Central memory CD8-positive, alpha-beta T cell (primary cell): ENCODE measurements around the gene ATP6V0E2.
A peak's percentile ranks its signal among the peaks of the same experiment; 100 is the strongest.

Experiments
- ATAC-seq: fragments of 150-1000 bp; cut with Tn5 transposase; replicated peaks from 2 replicates; pipeline ENCODE4 v1.10.0; 2022; ENCODE audit warnings: mild to moderate bottlenecking, moderate FRiP score, moderate number of reproducible peaks; ENCODE audit not compliant: poor library complexity, severe bottlenecking; ENCODE audit errors: extremely low read depth
- DNase-seq, 2 donors: peaks; one replicate each; pipeline ENCODE4 v3.0.0; 2021; ENCODE audit warnings: low spot score in 2 of 2
- H3K27ac Mint-ChIP-seq: one replicate; pipeline ENCODE4 v1.8.0; 2022; ENCODE audit warnings: low read depth, mild to moderate bottlenecking, moderate library complexity, mixed read lengths
- H3K27me3 Mint-ChIP-seq: one replicate; pipeline ENCODE4 v1.8.0; 2022; ENCODE audit warnings: mixed read lengths
- H3K36me3 Mint-ChIP-seq: one replicate; pipeline ENCODE4 v1.8.0; 2022; ENCODE audit warnings: mild to moderate bottlenecking, moderate library complexity, mixed read lengths; ENCODE audit not compliant: insufficient read depth
- H3K4me1 Mint-ChIP-seq: one replicate; pipeline ENCODE4 v1.8.0; 2022; ENCODE audit warnings: mixed read lengths
- H3K4me3 Mint-ChIP-seq: one replicate; pipeline ENCODE4 v1.8.0; 2022; ENCODE audit warnings: mild to moderate bottlenecking, moderate library complexity, mixed read lengths
- H3K9me3 Mint-ChIP-seq: one replicate; pipeline ENCODE4 v1.8.0; 2022; ENCODE audit warnings: mixed read lengths

Gene ATP6V0E2

DNA sequence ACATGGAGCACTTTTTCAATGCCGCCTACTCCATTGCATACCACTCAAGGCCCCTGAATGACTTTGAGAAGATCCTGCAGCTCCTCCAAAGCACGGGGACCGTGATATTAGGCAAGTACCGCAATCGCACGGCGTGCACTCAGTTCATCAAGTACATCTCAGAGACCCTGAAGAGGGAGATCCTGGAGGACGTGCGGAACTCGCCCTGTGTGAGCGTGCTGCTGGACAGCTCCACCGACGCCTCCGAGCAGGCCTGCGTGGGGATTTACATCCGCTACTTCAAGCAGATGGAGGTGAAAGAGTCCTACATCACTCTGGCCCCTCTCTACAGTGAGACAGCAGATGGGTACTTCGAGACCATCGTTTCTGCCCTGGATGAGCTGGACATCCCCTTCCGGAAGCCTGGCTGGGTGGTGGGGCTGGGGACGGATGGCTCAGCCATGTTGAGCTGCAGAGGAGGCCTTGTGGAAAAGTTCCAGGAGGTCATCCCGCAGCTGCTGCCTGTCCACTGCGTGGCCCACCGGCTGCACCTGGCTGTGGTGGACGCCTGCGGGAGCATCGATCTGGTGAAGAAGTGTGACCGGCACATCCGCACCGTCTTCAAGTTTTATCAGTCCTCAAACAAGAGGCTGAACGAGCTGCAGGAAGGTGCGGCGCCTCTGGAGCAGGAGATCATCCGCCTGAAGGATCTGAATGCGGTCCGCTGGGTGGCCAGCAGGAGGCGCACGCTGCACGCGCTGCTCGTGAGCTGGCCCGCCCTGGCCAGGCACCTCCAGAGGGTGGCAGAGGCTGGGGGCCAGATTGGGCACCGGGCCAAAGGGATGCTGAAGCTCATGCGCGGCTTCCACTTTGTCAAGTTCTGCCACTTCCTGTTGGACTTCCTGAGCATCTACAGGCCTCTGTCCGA is 12.7 kb upstream of the ATP6V0E2 start:
- no peaks in the 10 kb centered on the region for H3K9me3 Mint-ChIP-seq
- DNase-seq: no peak
- no peak for ATAC-seq
- H3K4me1 Mint-ChIP-seq: peaks cover 33% of the 10 kb centered on the region
- peaks cover 4% of the 10 kb centered on the region for H3K36me3 Mint-ChIP-seq
- H3K4me3 Mint-ChIP-seq: no peak overlapping the region
- no peak overlapping the region for H3K27ac Mint-ChIP-seq
- no peaks in the 10 kb centered on the region for H3K27me3 Mint-ChIP-seq

- H3K36me3 Mint-ChIP-seq: peaks cover 4% of the 10 kb centered on the region
- H3K27me3 Mint-ChIP-seq: no peaks in the 10 kb centered on the region
- H3K4me1 Mint-ChIP-seq: peaks cover 30% of the 10 kb centered on the region
- no peak for DNase-seq
- no peaks in the 10 kb centered on the region for H3K9me3 Mint-ChIP-seq
- no peak for ATAC-seq
- H3K4me3 Mint-ChIP-seq: no peak overlapping the region
- no peak overlapping the region for H3K27ac Mint-ChIP-seq
Measured at GRCh38 chr7:149861728-149862045, 12.1 kb upstream of the ATP6V0E2 start.

- Mint-ChIP-seq H3K4me1 (peaks cover 33% of the 10 kb centered on the region), H3K36me3 (peaks cover 4% of the 10 kb centered on the region)
- no peak for ATAC-seq
Measured at GRCh38 chr7:149862156-149862555, 11.6 kb upstream of the ATP6V0E2 start.

GRCh38 chr7:149863500-149863899 is 10.3 kb upstream of the ATP6V0E2 start:
- peaks cover 46% of the 10 kb centered on the region for H3K4me1 Mint-ChIP-seq
- H3K27me3 Mint-ChIP-seq: no peaks in the 10 kb centered on the region

More at GRCh38 chr7:149862156-149862555, 11.6 kb upstream of the ATP6V0E2 start:
- H3K4me3 Mint-ChIP-seq: no peak overlapping the region
- no peaks in the 10 kb centered on the region for H3K27me3 Mint-ChIP-seq
- no peaks in the 10 kb centered on the region for H3K9me3 Mint-ChIP-seq
- H3K27ac Mint-ChIP-seq: no peak overlapping the region
- DNase-seq: no peak

GRCh38 chr7:149864023-149864422 is 9.7 kb upstream of the ATP6V0E2 start:
- Mint-ChIP-seq H3K4me3 (no peak overlapping the region), H3K9me3 (no peaks in the 10 kb centered on the region), H3K4me1 (peaks cover 51% of the 10 kb centered on the region), H3K27me3 (no peaks in the 10 kb centered on the region), H3K36me3 (peaks cover 4% of the 10 kb centered on the region), H3K27ac (no peak overlapping the region)
- ATAC-seq: no peak
- DNase-seq: no peak

More at GRCh38 chr7:149863500-149863899, 10.3 kb upstream of the ATP6V0E2 start:
- no peak overlapping the region for H3K4me3 Mint-ChIP-seq
- no peak overlapping the region for H3K27ac Mint-ChIP-seq
- H3K9me3 Mint-ChIP-seq: no peaks in the 10 kb centered on the region
- no peak for ATAC-seq
- H3K36me3 Mint-ChIP-seq: peaks cover 4% of the 10 kb centered on the region
- no peak for DNase-seq

DNA sequence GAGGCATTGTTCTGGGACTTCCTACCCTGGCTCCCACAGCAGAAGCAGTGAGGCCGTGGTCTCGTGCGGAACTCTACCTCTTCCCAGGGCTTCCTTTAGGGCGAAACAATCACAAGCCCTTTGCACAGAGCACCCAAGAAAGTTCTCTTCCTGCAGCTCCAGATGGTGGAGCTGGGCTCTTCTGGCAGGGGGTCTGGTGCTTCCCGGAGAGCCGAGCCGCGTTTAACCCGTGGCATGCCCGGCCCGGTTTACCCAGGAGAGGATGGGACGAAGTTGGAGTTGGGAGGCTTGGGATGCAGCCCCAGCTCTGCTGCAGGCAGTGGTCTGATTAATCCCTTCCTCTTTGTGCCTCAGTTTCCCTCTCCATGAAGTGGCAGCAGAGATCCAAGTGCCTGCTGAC is 9.0 kb upstream of the ATP6V0E2 start:
- H3K4me1 Mint-ChIP-seq: peaks cover 58% of the 10 kb centered on the region
- H3K36me3 Mint-ChIP-seq: peaks cover 5% of the 10 kb centered on the region
- H3K4me3 Mint-ChIP-seq: peak overlapping the region; percentile 67

GRCh38 chr7:149865437-149865836 is 8.3 kb upstream of the ATP6V0E2 start:
- Mint-ChIP-seq H3K4me1 (peaks cover 65% of the 10 kb centered on the region), H3K27ac (peak overlapping the region; percentile 74), H3K36me3 (peaks cover 6% of the 10 kb centered on the region), H3K9me3 (no peaks in the 10 kb centered on the region), H3K4me3 (peak overlapping the region; percentile 67), H3K27me3 (no peaks in the 10 kb centered on the region)
- DNase-seq (peak in 1 of 2 donors; percentile 37), ATAC-seq (peak; percentile 75)

More for the DNA sequence above, 9.0 kb upstream of the ATP6V0E2 start:
- H3K27ac Mint-ChIP-seq: peak overlapping the region; percentile 74
- ATAC-seq (no peak), DNase-seq (no peak)
- H3K27me3 Mint-ChIP-seq: no peaks in the 10 kb centered on the region
- H3K9me3 Mint-ChIP-seq: no peaks in the 10 kb centered on the region

DNA sequence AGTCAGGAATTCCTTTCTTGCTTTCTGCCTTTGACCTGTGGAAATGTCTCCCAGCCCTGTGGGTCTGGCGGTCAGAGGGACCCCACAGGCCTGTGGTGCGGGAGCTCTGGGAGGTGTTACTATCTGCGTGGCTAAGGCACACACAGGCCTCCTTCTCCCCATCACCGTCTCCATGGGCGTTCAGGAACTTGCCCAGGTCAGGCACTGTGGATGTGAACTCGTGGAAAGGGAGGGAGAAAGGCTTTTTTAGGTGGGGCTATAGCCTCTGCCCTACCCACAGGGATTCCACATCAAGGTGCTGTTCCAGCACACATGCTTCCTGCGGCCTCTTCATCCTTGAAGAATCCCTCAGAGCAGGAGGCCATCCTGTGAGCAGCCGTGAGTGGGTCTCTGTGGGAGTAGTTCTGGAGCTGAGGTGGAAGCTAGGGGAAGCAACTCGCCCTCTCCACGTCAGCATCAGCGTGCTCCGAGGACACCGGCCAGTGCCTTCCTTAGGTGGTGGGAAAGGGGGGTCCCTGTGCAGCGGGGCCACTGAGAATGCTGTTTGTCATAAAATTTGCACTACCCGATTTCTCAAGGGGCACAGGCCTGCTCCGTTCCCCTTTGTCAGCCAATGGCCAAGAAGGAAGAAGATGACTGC is 7.5 kb upstream of the ATP6V0E2 start:
- no peaks in the 10 kb centered on the region for H3K9me3 Mint-ChIP-seq
- ATAC-seq (no peak), DNase-seq (no peak)
- peaks cover 73% of the 10 kb centered on the region for H3K4me1 Mint-ChIP-seq
- peak overlapping the region; percentile 67 for H3K4me3 Mint-ChIP-seq
- peak overlapping the region; percentile 74 for H3K27ac Mint-ChIP-seq
- H3K36me3 Mint-ChIP-seq: peaks cover 9% of the 10 kb centered on the region
- no peaks in the 10 kb centered on the region for H3K27me3 Mint-ChIP-seq

DNA sequence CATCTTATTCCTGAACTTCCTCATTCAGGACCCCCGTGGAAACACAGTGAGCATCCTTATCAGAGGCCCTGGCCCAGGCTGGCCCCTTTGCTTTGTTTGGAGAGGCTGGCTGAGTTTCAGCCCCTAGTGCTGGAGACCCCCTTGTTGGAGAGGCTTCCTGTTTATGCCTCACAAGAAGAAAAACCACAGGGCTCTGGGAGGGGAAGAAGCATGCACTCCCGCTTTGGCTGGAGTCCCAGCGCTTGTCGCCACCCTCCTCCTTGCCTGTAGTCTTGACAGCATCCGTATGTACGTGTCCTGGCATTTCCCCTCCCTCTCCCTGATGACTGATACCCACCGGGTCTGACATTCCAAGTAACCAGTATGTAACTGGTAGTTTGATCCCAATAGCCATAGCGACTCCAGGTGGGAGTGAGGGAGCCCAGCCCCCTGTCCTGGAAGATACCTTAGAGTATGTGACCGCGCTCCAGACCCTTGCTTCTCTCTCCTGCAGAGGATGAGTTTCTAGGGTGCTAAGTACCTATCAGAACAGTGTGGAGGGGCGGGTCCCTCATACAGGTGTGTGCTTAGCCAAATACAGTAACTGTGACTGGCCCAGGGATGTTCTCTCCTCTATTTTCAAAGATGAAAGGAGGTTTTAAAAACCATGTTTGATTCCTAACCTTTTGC is 6.9 kb upstream of the ATP6V0E2 start:
- H3K27me3 Mint-ChIP-seq: no peaks in the 10 kb centered on the region
- no peaks in the 10 kb centered on the region for H3K9me3 Mint-ChIP-seq
- no peak overlapping the region for H3K27ac Mint-ChIP-seq
- peaks cover 79% of the 10 kb centered on the region for H3K4me1 Mint-ChIP-seq
- H3K36me3 Mint-ChIP-seq: peaks cover 6% of the 10 kb centered on the region
- H3K4me3 Mint-ChIP-seq: peak overlapping the region; percentile 49
- ATAC-seq: no peak
- DNase-seq: no peak

- ATAC-seq (no peak), DNase-seq (no peak)
- Mint-ChIP-seq H3K9me3 (no peaks in the 10 kb centered on the region), H3K4me3 (peak overlapping the region; percentile 69), H3K36me3 (peaks cover 8% of the 10 kb centered on the region), H3K4me1 (peaks cover 85% of the 10 kb centered on the region), H3K27ac (peak overlapping the region; percentile 59), H3K27me3 (no peaks in the 10 kb centered on the region)
Measured at GRCh38 chr7:149867762-149868622, 5.8 kb upstream of the ATP6V0E2 start.

DNA sequence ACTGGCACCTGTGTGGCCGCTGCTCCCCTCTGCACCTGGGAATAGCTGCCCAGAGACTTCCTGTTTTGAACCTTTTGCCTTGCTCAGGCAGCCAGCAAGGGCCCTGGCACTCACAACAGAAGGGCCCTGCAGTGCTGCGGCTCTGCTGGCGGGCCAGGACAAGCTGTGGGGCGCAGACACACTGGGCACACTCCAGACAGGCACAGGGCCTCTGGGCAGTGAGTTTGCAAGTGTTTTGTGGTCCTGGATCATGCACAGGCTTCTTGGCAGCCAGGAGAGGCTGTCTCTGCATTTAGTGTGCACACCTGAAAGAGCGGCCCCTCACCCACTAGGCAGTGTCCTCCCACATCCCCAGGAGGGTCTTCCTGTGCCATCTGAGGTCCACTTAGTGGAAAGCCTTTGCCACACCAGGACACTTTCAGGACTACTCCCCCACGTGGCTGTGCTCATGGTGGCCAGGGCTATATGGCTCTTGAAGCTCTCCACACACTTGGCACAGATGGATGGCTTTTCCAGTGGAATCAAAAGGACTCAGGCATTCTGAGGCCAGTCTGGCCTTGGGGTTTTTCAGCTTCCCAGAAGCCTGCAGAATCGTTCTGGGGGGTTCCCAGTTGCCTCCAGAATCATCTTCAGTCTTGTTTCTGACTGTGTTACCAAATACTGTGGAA is 5.0 kb upstream of the ATP6V0E2 start:
- Mint-ChIP-seq H3K4me1 (peaks cover 82% of the 10 kb centered on the region), H3K9me3 (no peaks in the 10 kb centered on the region), H3K4me3 (peak overlapping the region; percentile 69), H3K36me3 (peaks cover 11% of the 10 kb centered on the region), H3K27me3 (no peaks in the 10 kb centered on the region), H3K27ac (peak overlapping the region; percentile 59)
- ATAC-seq (no peak), DNase-seq (no peak)
